Cardiac fibroblast (primary cell): ENCODE data around the gene SEC23B.
A peak's percentile ranks its signal among the peaks of the same experiment; 100 is the strongest.
"Not testable (repeated sequence)": the region's sequence is repeated elsewhere in the genome, so short reads cannot be mapped to it uniquely, and the experiment has no call there.

Source experiments
- DNase-seq, 2 donors: peaks; one replicate each; pipeline versions ENCODE4 v3.0.0 to v3.0.0-alpha.2; 2010; ENCODE audit warnings: low read depth in 2 of 2
- H3K4me3 ChIP-seq, 2 donors: replicated peaks in 1 of 2; 1 replicate in 1 of 2; 2 replicates in 1 of 2; pipeline ENCODE4 v1.5.1; 2011; ENCODE audit warnings: low read depth in 2 of 2, low read length in 2 of 2, mild to moderate bottlenecking in 2 of 2, moderate library complexity in 1 of 2
- TF ChIP-seq, protein P1 (sequence below): IDR thresholded peaks from one replicate; pipeline ENCODE4 v1.5.1; 2011; ENCODE audit warnings: low read depth, mild to moderate bottlenecking, low read length, inconsistent platforms

The SEC23B gene

GRCh38 chr20:18506744-18507143 is 996 bp upstream of the SEC23B start:
- TF ChIP-seq, protein P1, sequence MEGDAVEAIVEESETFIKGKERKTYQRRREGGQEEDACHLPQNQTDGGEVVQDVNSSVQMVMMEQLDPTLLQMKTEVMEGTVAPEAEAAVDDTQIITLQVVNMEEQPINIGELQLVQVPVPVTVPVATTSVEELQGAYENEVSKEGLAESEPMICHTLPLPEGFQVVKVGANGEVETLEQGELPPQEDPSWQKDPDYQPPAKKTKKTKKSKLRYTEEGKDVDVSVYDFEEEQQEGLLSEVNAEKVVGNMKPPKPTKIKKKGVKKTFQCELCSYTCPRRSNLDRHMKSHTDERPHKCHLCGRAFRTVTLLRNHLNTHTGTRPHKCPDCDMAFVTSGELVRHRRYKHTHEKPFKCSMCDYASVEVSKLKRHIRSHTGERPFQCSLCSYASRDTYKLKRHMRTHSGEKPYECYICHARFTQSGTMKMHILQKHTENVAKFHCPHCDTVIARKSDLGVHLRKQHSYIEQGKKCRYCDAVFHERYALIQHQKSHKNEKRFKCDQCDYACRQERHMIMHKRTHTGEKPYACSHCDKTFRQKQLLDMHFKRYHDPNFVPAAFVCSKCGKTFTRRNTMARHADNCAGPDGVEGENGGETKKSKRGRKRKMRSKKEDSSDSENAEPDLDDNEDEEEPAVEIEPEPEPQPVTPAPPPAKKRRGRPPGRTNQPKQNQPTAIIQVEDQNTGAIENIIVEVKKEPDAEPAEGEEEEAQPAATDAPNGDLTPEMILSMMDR: no peak
- no peak for DNase-seq
- peak overlapping the region; percentile 82 to 97 for H3K4me3 ChIP-seq

GRCh38 chr20:18511571-18511970 is 3.8 kb downstream of the SEC23B start:
- TF ChIP-seq, protein P1: no peak
- no peak for DNase-seq
- H3K4me3 ChIP-seq: no peak overlapping the region

- DNase-seq: no peak
- TF ChIP-seq, protein P1: no peak
- no peak overlapping the region for H3K4me3 ChIP-seq
These were observed 5.5 kb downstream of the SEC23B start for GRCh38 chr20:18513208-18513607.

DNA sequence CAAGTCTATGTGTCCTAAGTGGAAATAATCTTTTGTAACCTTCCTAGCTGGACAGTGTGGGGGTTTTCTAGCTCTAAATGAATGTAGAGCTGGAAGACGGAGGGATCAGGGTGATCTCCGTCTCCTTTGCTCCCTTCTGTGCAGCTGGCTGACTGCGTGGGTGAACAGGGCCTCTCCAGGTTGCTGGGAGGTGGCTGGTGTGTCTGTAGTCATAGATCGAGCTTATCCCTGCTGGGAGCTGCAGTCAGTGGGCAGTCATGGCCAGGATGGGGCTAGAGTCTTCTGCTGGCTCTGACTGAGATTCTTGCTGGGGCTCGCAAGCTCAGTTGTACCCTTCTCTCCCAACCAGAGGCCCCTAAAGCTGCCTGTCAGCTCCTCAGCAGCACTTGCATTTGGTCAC is 6.4 kb downstream of the SEC23B start:
- TF ChIP-seq, protein P1: no peak
- DNase-seq: no peak
- H3K4me3 ChIP-seq: no peak overlapping the region

DNA sequence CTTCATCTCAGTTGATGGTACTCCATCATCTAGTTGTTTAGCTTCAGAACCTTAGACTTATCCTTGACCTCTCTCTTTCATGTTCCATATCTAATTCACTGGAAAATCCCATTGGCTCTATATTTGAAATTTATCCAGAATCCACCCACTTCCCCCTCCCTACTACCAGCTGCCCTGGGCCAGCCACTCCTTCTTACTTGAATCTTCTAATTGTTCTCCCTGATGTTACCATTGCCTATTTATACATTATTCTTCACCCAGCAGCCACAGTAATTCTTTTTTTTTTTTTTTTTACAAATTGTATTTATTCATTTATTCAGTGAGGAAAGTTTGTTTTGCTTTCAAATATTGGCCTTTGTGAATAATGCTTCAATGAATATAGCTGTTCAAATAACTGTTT is 8.2 kb downstream of the SEC23B start:
- no peak overlapping the region for H3K4me3 ChIP-seq
- TF ChIP-seq, protein P1: no peak
- DNase-seq: no peak

- DNase-seq: peak in 1 of 2 donors; percentile 37
- not testable (repeated sequence) for H3K4me3 ChIP-seq
These were observed 14.3 kb downstream of the SEC23B start for GRCh38 chr20:18522066-18522465.

DNA sequence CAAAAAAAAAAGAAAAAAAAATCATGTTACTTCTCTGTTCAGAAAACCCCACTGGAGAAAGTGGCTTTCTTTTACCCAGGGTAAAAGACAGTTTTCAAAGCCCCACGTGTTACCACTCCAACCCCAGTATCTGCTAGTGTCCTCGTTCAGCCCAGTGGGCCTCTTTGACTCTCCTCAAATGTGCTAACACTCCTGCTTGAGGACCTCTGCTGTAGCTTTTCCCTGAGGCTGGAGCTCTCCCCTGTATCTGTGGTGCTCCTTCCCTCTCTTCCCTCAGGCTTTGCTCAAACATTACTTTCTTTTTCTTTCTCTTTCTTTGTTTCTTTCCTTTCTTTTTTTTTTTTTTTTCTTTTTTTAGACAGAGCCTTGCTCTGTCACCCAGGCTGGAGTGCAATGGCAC is 15.3 kb downstream of the SEC23B start:
- H3K4me3 ChIP-seq: no peak overlapping the region
- DNase-seq: no peak
- TF ChIP-seq, protein P1: no peak
